HG02884 (cell line): ENCODE results near the gene FBXO2.

Source experiments
- ATAC-seq: cut with Tn5 transposase; IDR thresholded peaks from one replicate; pipeline ENCODE4 v1.9.1; 2021; ENCODE audit warnings: mild to moderate bottlenecking, moderate library complexity; ENCODE audit not compliant: unreplicated experiment

Gene FBXO2, protein sequence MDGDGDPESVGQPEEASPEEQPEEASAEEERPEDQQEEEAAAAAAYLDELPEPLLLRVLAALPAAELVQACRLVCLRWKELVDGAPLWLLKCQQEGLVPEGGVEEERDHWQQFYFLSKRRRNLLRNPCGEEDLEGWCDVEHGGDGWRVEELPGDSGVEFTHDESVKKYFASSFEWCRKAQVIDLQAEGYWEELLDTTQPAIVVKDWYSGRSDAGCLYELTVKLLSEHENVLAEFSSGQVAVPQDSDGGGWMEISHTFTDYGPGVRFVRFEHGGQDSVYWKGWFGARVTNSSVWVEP

DNA sequence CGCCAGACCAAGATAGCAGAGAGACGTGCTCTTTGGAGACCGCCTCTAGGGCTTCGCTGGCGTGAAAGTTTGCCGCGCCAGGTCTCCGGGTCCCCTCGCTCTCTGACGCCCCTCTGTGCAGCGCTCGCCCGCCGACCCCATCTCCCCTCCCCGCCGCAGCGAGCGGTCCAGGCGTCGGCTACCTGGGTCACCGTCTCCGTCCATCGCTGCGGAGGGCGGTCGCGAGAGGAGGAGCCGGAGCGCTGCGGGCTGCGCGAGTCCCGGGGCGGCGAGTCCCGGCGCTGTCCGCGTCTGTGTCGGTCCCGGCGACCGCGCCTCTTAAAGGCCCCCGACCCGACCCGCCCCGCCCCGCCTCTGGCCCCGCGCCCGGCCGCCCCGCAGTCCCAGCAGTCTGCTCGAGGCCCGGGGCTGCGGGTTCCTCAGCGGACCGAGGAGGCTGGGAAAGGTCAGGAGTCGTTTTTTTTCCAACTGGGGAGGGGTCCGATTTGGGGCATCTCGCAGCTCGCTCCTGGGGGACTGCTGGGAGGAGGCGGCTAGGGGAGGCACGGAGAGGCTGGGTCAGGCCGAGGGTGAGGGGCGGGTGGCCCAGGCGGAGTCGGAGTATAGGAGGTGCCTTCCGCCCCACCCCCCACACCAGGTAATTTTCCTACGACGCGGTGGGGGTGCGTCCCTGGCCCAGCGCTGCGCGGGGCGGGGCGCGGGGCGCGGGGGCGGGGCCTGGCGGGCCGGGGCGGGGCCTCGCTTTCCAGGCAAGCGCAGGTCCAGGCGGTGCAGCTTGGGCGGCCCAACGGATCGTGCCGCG is at the start of gene FBXO2, which contains the start of gene FBXO44:
FBXO2 (minus strand) TSS at position 293 of the 802 bp plus-strand sequence; CDS start at position 204, 89 bp downstream.
FBXO44 (plus strand) TSS at position 741 of the 802 bp plus-strand sequence. CDS start 959 bp downstream, outside the sequence.
- ATAC-seq, result peak; percentile 55

DNA sequence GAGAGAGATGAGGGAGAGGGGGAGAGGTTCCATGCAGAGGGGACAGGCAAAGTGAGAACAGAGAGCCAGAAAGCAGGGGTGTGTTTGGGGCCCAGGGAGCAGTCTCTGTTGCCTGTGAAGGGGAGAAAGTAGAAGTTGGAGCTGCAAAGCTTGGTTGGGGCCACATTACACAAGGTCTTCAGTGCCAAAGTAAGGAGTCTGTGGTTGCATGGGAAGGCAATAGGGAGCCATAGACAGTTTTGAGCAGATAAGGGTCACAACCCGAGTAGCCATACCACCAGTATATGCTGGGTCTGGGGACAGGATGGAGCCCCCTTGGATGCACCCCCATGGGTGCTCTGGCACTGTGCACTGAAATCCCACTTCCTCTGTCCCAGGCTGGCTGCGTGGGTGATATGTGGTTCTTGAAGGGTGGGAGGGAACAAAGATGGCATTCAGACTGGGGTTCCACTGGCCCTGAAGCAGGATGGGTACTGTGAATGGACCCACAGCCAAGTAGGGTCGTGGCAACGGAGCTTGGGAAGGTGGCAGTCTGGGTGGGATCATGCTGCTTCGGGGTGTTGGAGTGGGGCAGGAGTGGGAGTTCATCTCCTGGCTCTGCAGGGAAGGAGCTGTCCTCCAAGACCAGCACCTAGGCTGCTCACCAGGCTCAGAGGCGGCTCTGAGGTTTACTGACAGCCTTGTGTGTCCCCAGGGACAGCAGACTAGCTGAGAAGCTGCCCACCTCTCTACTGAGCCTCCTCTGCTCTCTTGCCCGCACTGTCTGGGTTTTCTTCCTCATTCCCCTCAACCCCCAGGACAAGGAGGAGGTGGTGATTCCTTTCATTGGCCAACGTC is 49.3 kb upstream of the FBXO2 start:
- ATAC-seq, result no peak

DNA sequence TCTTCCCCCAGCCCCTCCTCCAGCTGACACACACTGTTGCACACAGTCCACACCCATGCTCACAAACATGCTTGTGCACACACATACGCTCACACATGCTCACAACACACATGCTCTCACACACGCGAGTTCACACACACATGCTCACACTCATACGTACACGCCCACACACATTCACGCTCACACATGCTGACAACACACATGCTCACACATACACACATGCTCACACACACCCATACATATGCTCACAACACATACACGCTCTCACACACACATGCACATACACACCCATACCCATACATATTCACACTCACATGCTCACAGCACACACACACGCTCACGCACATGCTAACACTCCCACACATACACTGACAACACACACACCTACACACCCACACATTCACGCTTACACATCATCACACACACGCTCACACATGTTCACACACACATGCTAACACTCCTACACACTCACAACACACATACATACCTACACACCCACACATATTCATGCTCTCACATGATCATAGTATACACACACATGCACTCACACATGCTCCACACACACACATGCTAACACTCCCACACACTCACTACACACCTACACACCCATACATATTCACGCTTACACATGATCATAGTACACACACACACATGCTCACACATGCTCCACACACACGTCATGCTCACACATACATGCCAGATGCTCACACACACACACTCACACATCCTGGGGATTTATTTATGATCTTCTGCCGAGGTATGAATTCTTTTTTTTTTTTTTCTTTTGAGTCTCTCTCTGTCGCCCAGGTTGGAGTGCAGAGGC is 48.0 kb upstream of the FBXO2 start:
- no peak for ATAC-seq

DNA sequence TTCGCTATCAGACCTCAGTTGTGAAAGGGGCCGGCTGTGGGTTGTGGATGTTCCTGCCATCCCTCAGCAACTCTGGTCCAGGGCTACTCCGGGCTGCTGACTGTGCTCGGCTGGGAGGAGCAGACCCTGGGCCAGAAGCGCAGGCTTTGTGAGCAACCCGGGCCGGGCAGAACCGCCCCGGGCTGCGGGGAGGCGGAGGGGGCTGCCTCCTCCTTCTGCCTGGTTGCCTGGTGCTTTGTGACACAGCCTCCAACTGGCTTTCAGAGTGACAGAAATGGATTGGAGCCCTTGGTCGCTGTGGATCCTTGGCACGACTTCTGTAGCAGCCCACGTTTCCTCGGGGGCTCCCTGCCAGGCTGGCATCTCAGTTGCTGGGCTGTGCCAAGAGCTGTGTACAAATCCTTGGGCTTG is 47.3 kb upstream of the FBXO2 start:
- ATAC-seq, result no peak

GRCh38 chr1:11700601-11701467 is 46.6 kb upstream of the FBXO2 start:
- ATAC-seq, result no peak

- ATAC-seq, result no peak
Observed at GRCh38 chr1:11697893-11698210, 43.6 kb upstream of the FBXO2 start.

DNA sequence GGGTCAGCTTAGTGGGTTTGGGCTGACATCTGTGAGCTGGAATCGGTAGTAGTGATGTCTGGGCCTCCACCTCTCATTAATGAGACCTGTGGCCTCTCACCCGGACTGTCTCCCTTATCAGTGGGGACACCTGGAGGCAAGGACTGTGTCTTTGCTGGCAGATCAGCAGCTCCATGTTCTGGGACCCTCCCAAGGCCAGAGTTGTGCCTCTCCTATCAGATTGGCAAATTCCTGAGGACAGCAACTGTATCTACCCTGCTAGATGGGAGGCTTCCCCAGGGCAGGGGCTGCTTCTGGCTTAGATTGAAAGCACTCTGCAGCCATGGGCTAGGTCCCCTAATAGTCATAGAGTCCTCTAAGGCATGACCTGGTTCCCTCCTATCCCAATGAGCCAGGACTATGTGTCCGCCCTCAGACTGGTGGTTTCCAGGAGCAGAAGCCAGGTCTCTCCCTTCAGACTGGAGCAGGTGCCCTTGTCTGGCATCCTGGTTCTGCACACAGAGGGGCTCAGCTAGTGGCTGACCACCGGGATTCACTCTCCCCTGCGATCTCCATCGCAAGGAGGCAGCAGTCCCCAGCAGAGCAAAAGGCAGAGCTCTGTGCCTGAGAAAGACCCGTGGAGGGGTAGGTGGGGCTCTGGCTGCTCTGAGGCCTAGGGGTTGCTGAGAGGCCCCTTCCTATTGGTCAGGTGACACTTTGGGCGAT is 43.1 kb upstream of the FBXO2 start:
- ATAC-seq, result no peak

DNA sequence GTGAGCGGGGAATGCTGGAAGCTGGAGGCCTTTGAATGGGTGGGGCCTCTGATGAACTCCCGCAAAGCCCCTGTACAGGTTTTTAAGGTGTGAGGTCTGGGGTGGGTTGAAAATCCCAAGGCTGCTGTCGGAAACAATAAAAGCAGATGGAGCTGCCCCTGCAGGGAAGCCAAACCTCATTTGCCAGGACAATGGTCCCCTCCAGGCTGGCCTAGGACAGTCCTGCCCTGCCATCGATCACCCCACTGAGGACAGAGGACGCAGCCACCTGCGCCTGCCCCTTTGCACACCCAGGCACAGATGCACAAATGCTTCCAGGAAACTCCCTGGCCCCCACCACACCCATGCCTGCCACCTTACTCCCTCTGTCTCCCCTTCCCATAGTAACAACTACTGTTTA is 41.6 kb upstream of the FBXO2 start:
- ATAC-seq, result no peak

DNA sequence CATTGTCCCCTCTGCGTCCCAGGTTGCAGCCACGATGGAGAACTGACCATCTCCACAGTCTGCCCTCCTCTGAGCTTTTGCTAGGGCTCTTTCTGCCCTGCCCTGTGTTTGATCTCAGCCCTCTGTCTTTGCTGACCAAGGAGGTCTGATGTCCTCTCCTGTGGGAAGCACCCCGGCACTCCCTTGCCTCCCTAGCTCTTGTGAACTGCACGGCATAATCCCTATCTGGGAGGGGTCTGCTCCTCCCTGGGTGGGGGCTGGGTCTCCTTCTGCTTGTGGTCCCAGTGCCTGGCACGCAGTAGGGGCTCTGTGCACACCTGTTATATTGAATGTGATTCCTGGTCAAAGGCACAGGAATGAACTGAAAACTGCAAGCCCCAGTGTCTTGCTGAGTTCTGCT is 39.7 kb upstream of the FBXO2 start:
- ATAC-seq, result no peak

DNA sequence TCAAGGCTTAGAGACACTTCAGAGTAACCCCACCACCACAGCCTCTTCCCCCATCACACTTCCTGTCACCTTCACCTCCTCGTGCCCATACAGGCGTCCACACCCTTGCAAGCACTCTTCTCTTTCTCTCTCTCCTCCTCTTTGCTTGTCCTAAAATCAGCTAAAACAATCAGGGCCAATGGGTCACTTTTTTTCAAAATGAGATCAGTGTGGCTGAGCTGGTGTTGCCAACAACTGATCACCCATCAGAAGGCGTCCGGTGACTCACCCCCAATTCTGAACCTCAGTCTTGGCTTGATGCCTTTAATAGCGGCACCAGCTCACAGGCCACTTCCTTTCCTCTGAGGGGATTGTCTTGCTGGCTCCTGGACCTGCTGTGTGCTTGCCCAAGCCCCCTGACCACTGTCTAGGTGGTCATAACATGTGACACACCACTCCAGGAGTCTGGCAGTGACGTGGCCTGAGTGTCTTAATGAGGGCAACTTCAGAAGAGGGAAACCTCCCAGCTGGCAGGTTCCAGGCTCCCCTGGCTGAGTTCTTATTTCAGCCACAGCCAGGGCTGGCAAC is 38.9 kb upstream of the FBXO2 start:
- no peak for ATAC-seq

- ATAC-seq, result no peak
Observed at GRCh38 chr1:11691928-11692711, 37.9 kb upstream of the FBXO2 start.

DNA sequence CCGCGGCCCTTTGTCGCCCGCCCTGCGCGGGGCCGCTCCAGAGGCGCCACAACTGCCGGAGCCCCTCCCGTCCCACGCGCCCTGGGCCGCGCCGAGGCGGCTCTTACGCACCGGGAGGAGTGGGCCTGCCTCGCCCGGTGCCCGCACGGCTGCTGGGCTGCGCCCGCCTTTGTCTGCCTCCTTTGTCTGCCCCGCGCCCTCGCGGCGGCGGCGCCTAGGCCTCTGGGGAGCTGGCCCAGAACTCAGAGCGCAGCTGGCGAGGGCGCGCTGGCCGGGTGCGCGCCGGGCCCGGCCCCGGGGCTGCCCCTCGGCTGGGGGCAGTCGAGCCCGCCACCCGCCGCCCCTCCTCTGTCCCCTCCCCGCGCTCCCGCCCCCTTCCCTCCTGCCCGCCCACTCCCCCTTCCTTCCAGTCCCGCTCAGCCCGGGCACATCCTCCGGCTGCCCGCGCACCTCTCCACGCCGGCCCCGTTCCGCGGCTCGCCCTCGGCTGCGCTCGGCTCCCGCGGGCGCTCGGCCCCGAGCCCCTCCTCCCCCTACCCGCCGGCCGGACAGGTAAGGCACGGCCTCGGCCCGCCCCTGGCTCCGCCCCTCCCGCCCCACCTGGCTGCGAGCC is 37.2 kb upstream of the FBXO2 start, which contains the start of gene DRAXIN:
DRAXIN (plus strand) TSS at position 409 of the 613 bp plus-strand sequence. CDS start 14,549 bp downstream, outside the sequence.
- no peak for ATAC-seq

DNA sequence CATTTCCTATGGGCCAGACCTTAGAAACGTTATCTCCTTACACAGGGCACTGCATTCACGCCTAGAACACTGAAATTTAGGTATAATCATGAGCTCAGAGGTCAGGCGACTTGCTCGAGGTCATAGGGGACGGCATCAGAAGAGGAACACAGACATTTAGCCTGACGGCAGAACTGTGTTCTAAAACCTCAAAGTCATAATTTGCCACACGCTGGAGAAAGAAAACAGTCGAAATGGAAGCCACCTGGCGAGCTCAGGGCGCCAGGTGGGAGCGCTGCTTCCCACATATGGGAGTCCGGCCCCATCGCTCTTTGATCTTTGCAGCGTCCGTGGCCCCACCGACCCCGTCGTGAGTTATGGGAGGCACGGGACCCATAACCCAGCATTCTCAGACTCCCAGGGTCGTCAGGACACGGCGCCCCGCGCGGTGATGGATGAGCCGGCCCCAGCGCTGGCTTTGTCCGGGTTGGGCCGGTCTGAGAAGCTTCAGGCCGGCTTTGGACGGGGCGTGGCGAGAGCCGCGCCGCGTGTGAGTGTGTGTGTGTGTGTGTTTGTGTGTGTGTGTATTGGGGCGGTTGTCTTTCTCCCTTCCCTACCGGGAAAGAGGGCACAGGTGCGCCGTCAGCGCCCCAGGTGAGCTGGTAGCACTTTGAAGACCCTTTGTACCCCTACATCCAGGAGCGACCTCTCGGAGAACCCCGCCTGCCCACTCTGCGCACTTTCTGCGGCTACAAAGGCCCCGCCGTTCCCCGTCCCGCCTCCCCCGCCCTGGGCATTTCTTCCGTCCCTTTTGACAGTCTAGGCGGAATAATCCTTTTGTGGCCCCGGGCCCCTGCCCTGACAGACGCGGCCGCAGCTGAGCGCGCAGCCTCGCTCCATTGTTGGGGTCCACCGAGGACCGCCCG is 36.4 kb upstream of the FBXO2 start:
- no peak for ATAC-seq

DNA sequence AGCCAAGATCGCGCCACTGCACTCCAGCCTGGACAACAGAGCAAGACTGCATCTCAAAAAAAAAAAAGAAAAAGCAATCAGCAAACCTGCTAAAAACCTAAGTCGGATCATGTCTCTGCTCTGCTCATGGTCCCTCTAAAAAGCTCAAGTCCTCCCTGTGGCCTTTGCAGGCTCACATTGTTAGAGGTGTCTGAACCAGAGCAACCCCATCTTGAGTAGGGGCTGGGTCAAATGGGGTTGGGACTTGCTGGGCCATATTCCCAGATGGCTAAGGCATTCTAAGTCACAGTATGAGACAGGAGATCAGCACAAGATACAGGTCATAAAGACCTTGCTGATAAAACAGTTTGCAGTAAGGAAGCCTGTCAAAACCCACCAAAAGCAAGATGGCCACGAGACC is 34.3 kb upstream of the FBXO2 start:
- ATAC-seq, result no peak

GRCh38 chr1:11685210-11685752 is 31.1 kb upstream of the FBXO2 start:
- ATAC-seq, result no peak

DNA sequence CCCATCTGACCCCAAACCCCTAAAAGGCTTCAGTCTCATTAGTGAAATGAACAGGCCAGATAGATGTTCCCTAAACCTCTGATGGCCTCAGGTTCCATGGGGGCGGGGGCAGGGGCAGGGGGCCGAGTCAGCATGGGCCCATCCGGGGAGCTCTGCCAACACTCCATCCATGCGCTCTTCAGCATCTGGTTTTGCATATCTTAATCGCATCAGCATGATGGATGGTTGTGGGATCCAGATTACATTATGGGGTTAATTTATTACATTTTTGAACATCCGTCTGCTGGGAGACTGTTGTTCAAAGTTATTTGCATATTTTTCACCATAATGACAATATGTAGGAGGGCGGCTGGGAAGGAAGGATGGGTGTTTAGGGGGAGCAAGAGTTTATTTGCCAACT is 29.8 kb upstream of the FBXO2 start:
- ATAC-seq, result no peak
